Natural killer cell (primary cell): ENCODE results near the gene MDH2. TPM values are rescaled to one million over a fixed set of nuclear protein-coding genes. Genes with fewer than 3 reads are reported as not detected.
"Not testable (repeated sequence)": the region's sequence is repeated elsewhere in the genome, so short reads cannot be mapped to it uniquely, and the experiment has no call there.

Experiments
- ATAC-seq, 3 donors: fragments of 150-1000 bp in 2 of 3; fragments of 200-7000 bp in 1 of 3; cut with Tn5 transposase; 1 replicate in 1 of 3; 2 replicates in 2 of 3; pipeline ENCODE4 v1.10.0; 2021; ENCODE audit warnings: mild to moderate bottlenecking in 2 of 3, moderate library complexity in 2 of 3
- DNase-seq, 2 donors: peaks; one replicate each; pipeline versions ENCODE4 v3.0.0 to v3.0.0-alpha.2; 2013 to 2021; ENCODE audit warnings: mixed read lengths in 1 of 2
- H3K27ac ChIP-seq: one replicate; pipeline ENCODE4 v1.5.1; 2013; ENCODE audit warnings: mild to moderate bottlenecking, low read length
- H3K27me3 ChIP-seq: one replicate; pipeline ENCODE4 v1.6.1; 2013; ENCODE audit warnings: low read length; ENCODE audit not compliant: control insufficient read depth, insufficient read depth
- H3K36me3 ChIP-seq: one replicate; pipeline ENCODE4 v1.6.1; 2013; ENCODE audit warnings: low read length; ENCODE audit not compliant: control insufficient read depth, insufficient read depth
- H3K4me1 ChIP-seq: one replicate; pipeline ENCODE4 v1.6.1; 2013; ENCODE audit warnings: low read length; ENCODE audit not compliant: control insufficient read depth, insufficient read depth
- H3K4me3 ChIP-seq: one replicate; pipeline ENCODE4 v1.5.1; 2013; ENCODE audit warnings: low read length
- H3K9me3 ChIP-seq: one replicate; pipeline ENCODE4 v1.6.1; 2013; ENCODE audit warnings: low read length; ENCODE audit not compliant: control insufficient read depth, insufficient read depth
- H3K27ac Mint-ChIP-seq, 2 donors: one replicate each; pipeline ENCODE4 v1.8.0; 2022; ENCODE audit warnings: mild to moderate bottlenecking in 2 of 2, mixed read lengths in 2 of 2, moderate library complexity in 1 of 2
- H3K27me3 Mint-ChIP-seq, 2 donors: one replicate each; pipeline ENCODE4 v1.8.0; 2022; ENCODE audit warnings: low read depth in 2 of 2, mixed read lengths in 2 of 2
- H3K36me3 Mint-ChIP-seq: one replicate; pipeline ENCODE4 v1.8.0; 2022; ENCODE audit warnings: mixed read lengths
- H3K4me1 Mint-ChIP-seq, 2 donors: one replicate each; pipeline ENCODE4 v1.8.0; 2022; ENCODE audit warnings: mixed read lengths in 2 of 2
- H3K4me3 Mint-ChIP-seq: one replicate; pipeline ENCODE4 v1.8.0; 2022; ENCODE audit warnings: mild to moderate bottlenecking, moderate library complexity, mixed read lengths
- H3K9me3 Mint-ChIP-seq, 2 donors: one replicate each; pipeline ENCODE4 v1.8.0; 2022; ENCODE audit warnings: mixed read lengths in 2 of 2
- WGBS: methylation state at CpG from one replicate; pipeline ENCODE4 v1.1.7; 2013; ENCODE audit warnings: missing lambda C conversion rate; ENCODE audit not compliant: insufficient coverage; 5-methylcytosine and 5-hydroxymethylcytosine counted together
- intact Hi-C: fragments of 100-400 bp; cut with micrococcal nuclease; formaldehyde crosslinking; loops from one replicate; pipeline ENCODE4 v1.14.2; 2022
- total RNA-seq, 4 donors: library from RNA; stranded (reverse); fragments of 120-200 nt in 1 of 4; gene quantifications; one replicate each; pipeline versions ENCODE4 v1.2.3 to v1.2.4, GENCODE V29; 2013 to 2022
- TF ChIP-seq, protein P1 (sequence below): fragments of 200-600 bp; IDR thresholded peaks from one replicate; pipeline ENCODE4 v1.8.0; 2022; ENCODE audit warnings: antibody characterized with exemption

MDH2 gene
- total RNA-seq, 3 donors from 2014 or later (not counting 1 experiment from before 2014, with no cell fraction given), result 75.9 to 95.0 (median 93.9) TPM

GRCh38 chr7:76056241-76056640 lies 8.3 kb downstream of the MDH2 start:
- no peaks in the 10 kb centered on the region for H3K9me3 Mint-ChIP-seq
- intact Hi-C loops, result no loop called here
- Histone ChIP-seq H3K36me3 (peaks cover 76% of the 10 kb centered on the region), H3K4me3 (no peak overlapping the region), H3K9me3 (no peaks in the 10 kb centered on the region), H3K27me3 (no peaks in the 10 kb centered on the region), H3K4me1 (peaks cover 5% of the 10 kb centered on the region), H3K27ac (no peak overlapping the region)
- H3K4me1 Mint-ChIP-seq, result peaks cover 11 to 18% of the 10 kb centered on the region in 2 donors
- no peak overlapping the region for H3K27ac Mint-ChIP-seq
- no peak overlapping the region for H3K4me3 Mint-ChIP-seq
- no peaks in the 10 kb centered on the region for H3K27me3 Mint-ChIP-seq
- TF ChIP-seq, protein P1, sequence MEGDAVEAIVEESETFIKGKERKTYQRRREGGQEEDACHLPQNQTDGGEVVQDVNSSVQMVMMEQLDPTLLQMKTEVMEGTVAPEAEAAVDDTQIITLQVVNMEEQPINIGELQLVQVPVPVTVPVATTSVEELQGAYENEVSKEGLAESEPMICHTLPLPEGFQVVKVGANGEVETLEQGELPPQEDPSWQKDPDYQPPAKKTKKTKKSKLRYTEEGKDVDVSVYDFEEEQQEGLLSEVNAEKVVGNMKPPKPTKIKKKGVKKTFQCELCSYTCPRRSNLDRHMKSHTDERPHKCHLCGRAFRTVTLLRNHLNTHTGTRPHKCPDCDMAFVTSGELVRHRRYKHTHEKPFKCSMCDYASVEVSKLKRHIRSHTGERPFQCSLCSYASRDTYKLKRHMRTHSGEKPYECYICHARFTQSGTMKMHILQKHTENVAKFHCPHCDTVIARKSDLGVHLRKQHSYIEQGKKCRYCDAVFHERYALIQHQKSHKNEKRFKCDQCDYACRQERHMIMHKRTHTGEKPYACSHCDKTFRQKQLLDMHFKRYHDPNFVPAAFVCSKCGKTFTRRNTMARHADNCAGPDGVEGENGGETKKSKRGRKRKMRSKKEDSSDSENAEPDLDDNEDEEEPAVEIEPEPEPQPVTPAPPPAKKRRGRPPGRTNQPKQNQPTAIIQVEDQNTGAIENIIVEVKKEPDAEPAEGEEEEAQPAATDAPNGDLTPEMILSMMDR, result no peak
- H3K36me3 Mint-ChIP-seq, result no peaks in the 10 kb centered on the region
- 98% methylated on average over 6 of the region's 7 CpGs for WGBS
- ATAC-seq (no peak), DNase-seq (no peak)

DNA sequence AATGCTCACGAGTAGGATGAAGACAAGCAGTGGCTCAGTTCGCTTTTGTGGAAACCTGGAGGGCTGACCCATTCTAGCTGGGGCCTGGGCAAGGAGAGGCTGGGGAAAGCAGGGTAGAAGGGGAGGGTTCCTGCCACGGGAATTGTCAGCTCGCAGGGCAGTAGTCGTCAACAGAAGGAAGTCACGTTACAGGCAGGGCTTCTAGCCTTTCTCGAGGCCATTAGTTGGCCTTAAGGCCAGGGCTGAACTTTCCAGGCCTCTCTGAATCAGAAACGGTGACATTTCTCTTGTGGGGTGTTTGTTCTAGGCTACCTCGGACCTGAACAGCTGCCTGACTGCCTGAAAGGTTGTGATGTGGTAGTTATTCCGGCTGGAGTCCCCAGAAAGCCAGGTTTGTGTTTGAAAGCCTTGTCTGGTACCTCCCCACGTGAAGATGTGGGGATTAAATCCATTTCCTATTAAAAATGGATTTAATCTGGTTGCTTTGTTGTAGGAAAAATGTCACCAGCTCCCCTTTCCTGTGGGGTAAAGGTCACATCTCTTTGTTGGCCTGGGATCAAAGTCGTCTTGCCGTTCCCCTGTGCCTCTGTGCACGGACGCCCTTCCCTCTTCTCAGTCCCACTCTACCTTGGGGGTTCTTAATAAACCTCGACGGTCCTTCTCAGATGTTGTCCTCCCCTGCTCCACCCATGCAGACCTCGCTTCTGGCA lies 9.4 kb downstream of the MDH2 start:
- TF ChIP-seq, protein P1, result no peak

GRCh38 chr7:76057813-76058145 lies 9.9 kb downstream of the MDH2 start:
- Histone ChIP-seq H3K9me3 (no peaks in the 10 kb centered on the region), H3K27me3 (no peaks in the 10 kb centered on the region), H3K4me3 (no peak overlapping the region), H3K27ac (no peak overlapping the region), H3K36me3 (peaks cover 90% of the 10 kb centered on the region), H3K4me1 (no peaks in the 10 kb centered on the region)
- intact Hi-C loops, result no loop called here
- Mint-ChIP-seq H3K9me3 (no peaks in the 10 kb centered on the region), H3K4me3 (no peak overlapping the region), H3K36me3 (no peaks in the 10 kb centered on the region), H3K27ac (no peak overlapping the region), H3K4me1 (peaks cover 4 to 8% of the 10 kb centered on the region in 2 donors), H3K27me3 (no peaks in the 10 kb centered on the region)
- DNase-seq, result no peak
- 96% methylated on average over 11 of the region's 11 CpGs for WGBS
- TF ChIP-seq, protein P1, result no peak
- ATAC-seq, result no peak

More for the DNA sequence above, 9.4 kb downstream of the MDH2 start:
- Mint-ChIP-seq H3K9me3 (no peaks in the 10 kb centered on the region), H3K27me3 (no peaks in the 10 kb centered on the region), H3K36me3 (no peaks in the 10 kb centered on the region), H3K4me1 (peaks cover 6 to 10% of the 10 kb centered on the region in 2 donors), H3K4me3 (no peak overlapping the region), H3K27ac (no peak overlapping the region)
- no peaks in the 10 kb centered on the region for H3K4me1 ChIP-seq
- no peak overlapping the region for H3K4me3 ChIP-seq
- intact Hi-C loops, result no loop called here
- 95% methylated on average over 18 of the region's 18 CpGs for WGBS
- ATAC-seq (no peak), DNase-seq (no peak)
- no peak overlapping the region for H3K27ac ChIP-seq
- H3K27me3 ChIP-seq, result no peaks in the 10 kb centered on the region
- H3K36me3 ChIP-seq, result peaks cover 86% of the 10 kb centered on the region
- no peaks in the 10 kb centered on the region for H3K9me3 ChIP-seq

- ATAC-seq, H3K27me3 ChIP-seq, H3K4me1 Mint-ChIP-seq, intact Hi-C loops, H3K9me3 Mint-ChIP-seq, DNase-seq, H3K27me3 Mint-ChIP-seq, H3K27ac ChIP-seq, H3K9me3 ChIP-seq, H3K4me3 Mint-ChIP-seq, H3K27ac Mint-ChIP-seq, H3K36me3 Mint-ChIP-seq, H3K4me3 ChIP-seq, H3K4me1 ChIP-seq: not testable (repeated sequence)
- WGBS, result 96% methylated on average over 7 of the region's 7 CpGs
- H3K36me3 ChIP-seq, result peaks cover 93% of the 10 kb centered on the region
These were observed 10.8 kb downstream of the MDH2 start for GRCh38 chr7:76058745-76059144.
